ENCODE measurements around the gene SEC62. TPM values are rescaled to one million over a fixed set of nuclear protein-coding genes. Genes with fewer than 3 reads are reported as not detected.

The SEC62 gene
- polyA plus RNA-seq, 3 donors: 15.6 to 117 (median 95.2) TPM

- H2AFZ ChIP-seq (ENCODE audit: insufficient read depth, low read depth, low read length, poor library complexity, severe bottlenecking): no peak overlapping the region
- no peak overlapping the region for H3K4me2 ChIP-seq (replicated peaks; ENCODE audit: extremely low read depth, low read length, poor library complexity, severe bottlenecking)
- Mint-ChIP-seq H3K4me3 (no peak overlapping the region), H3K36me3 (no peaks in the 10 kb centered on the region), H3K4me1 (peaks cover 16% of the 10 kb centered on the region), H3K9me3 (peaks cover 0 to 1% (median 0%) of the 10 kb centered on the region in 7 donors), H3K27ac (peak overlapping the region in 1 of 7 donors; percentile 27), H3K27me3 (ENCODE audit: low read depth in 3 of 3) (peaks cover 0 to 7% (median 2%) of the 10 kb centered on the region in 3 donors)
- intact Hi-C loops (cut with micrococcal nuclease): loop anchor here in 1 of 2 donors (10.0 kb wide), 2 partner anchors 75 to 95 kb away; partner anchors contain the start of genes GPR160 and LRRC31
- no peaks in the 10 kb centered on the region for H3K79me2 ChIP-seq (ENCODE audit: insufficient read depth, low read length)
- no peaks in the 10 kb centered on the region for H3K27me3 ChIP-seq (ENCODE audit: control insufficient read depth in 2 of 2, insufficient read depth in 2 of 2, low read length in 2 of 2)
- H3K4me3 ChIP-seq (replicated peaks in 1 of 3; ENCODE audit: low read depth in 2 of 3, low read length in 3 of 3): no peak overlapping the region
- no peak for TF ChIP-seq CTCF (IDR thresholded peaks at IDR 0.05)
- no peaks in the 10 kb centered on the region for H3K36me3 ChIP-seq (replicated peaks in 1 of 2; ENCODE audit: control insufficient read depth in 1 of 2, insufficient read depth in 2 of 2, low read length in 2 of 2)
- no CpG with 5 or more reads among the region's 1 CpG for WGBS (ENCODE audit: insufficient coverage)
- H4K20me1 ChIP-seq (ENCODE audit: insufficient read depth, low read length): no peaks in the 10 kb centered on the region
- DNase-seq: no peak
- no peak overlapping the region for H3K27ac ChIP-seq (ENCODE audit: low read depth in 1 of 2, low read length in 2 of 2)
- no peaks in the 10 kb centered on the region for H3K9me3 ChIP-seq (replicated peaks in 1 of 2; ENCODE audit: control insufficient read depth in 1 of 2, insufficient read depth in 1 of 2, low read length in 2 of 2)
- peaks cover 8% of the 10 kb centered on the region in 2 donors for H3K4me1 ChIP-seq (ENCODE audit: control insufficient read depth in 1 of 2, insufficient read depth in 2 of 2, low read length in 2 of 2)
- H3K9ac ChIP-seq (ENCODE audit: insufficient read depth, low read length, poor library complexity, severe bottlenecking): no peak overlapping the region
Observed at GRCh38 chr3:169939320-169939719, 27.3 kb upstream of the SEC62 start.

DNA sequence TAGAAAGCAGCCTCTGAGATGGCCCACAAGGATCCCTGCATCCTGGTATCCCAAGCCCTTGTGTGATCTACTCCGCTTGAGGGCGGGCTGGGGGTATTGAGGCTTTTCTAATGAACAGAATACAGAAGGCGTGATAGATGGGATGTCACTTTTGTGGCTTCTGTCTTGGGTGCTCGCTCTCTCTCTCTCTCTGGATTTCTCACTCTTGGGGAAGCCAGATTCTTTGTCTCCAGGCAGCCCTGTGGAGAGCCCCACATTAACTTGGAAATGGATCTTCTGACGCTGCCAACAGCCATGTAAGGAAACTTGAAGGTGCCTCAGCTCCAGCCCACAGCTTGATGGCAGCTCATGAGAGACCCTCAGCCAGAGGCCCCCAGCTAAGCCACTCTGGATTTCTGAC lies 26.9 kb upstream of the SEC62 start:
- H2AFZ ChIP-seq (ENCODE audit: insufficient read depth, low read depth, low read length, poor library complexity, severe bottlenecking): no peak overlapping the region
- no peak for TF ChIP-seq CTCF (IDR thresholded peaks at IDR 0.05)
- no peaks in the 10 kb centered on the region for H3K36me3 Mint-ChIP-seq
- intact Hi-C loops (cut with micrococcal nuclease): loop anchor here in 1 of 2 donors (10.0 kb wide), 2 partner anchors 75 to 95 kb away; partner anchors contain the start of genes GPR160 and LRRC31
- no peaks in the 10 kb centered on the region for H3K79me2 ChIP-seq (ENCODE audit: insufficient read depth, low read length)
- DNase-seq: no peak
- no peak overlapping the region for H3K4me3 ChIP-seq (replicated peaks in 1 of 3; ENCODE audit: low read depth in 2 of 3, low read length in 3 of 3)
- no peak overlapping the region for H3K27ac ChIP-seq (ENCODE audit: low read depth in 1 of 2, low read length in 2 of 2)
- H3K36me3 ChIP-seq (replicated peaks in 1 of 2; ENCODE audit: control insufficient read depth in 1 of 2, insufficient read depth in 2 of 2, low read length in 2 of 2): no peaks in the 10 kb centered on the region
- H3K27ac Mint-ChIP-seq: peak overlapping the region in 2 of 7 donors; percentile 18 to 27
- no peak overlapping the region for H3K4me3 Mint-ChIP-seq
- no peaks in the 10 kb centered on the region for H3K27me3 ChIP-seq (ENCODE audit: control insufficient read depth in 2 of 2, insufficient read depth in 2 of 2, low read length in 2 of 2)
- no peaks in the 10 kb centered on the region for H3K9me3 ChIP-seq (replicated peaks in 1 of 2; ENCODE audit: control insufficient read depth in 1 of 2, insufficient read depth in 1 of 2, low read length in 2 of 2)
- H3K4me1 Mint-ChIP-seq: peaks cover 20% of the 10 kb centered on the region
- H4K20me1 ChIP-seq (ENCODE audit: insufficient read depth, low read length): no peaks in the 10 kb centered on the region
- H3K9me3 Mint-ChIP-seq: peaks cover 0 to 1% (median 0%) of the 10 kb centered on the region in 7 donors
- WGBS (ENCODE audit: insufficient coverage): 90% methylated on average over 2 of the region's 5 CpGs
- no peak overlapping the region for H3K4me2 ChIP-seq (replicated peaks; ENCODE audit: extremely low read depth, low read length, poor library complexity, severe bottlenecking)
- no peak overlapping the region for H3K9ac ChIP-seq (ENCODE audit: insufficient read depth, low read length, poor library complexity, severe bottlenecking)
- H3K4me1 ChIP-seq (ENCODE audit: control insufficient read depth in 1 of 2, insufficient read depth in 2 of 2, low read length in 2 of 2): peaks cover 12% of the 10 kb centered on the region in 2 donors
- peaks cover 0 to 5% (median 2%) of the 10 kb centered on the region in 3 donors for H3K27me3 Mint-ChIP-seq (ENCODE audit: low read depth in 3 of 3)

Data from CD14-positive monocyte (primary cell).